ENCODE data around the gene OR51L1.
"Not testable (repeated sequence)": the region's sequence is repeated elsewhere in the genome, so short reads cannot be mapped to it uniquely, and the experiment has no call there.

The OR51L1 gene, protein sequence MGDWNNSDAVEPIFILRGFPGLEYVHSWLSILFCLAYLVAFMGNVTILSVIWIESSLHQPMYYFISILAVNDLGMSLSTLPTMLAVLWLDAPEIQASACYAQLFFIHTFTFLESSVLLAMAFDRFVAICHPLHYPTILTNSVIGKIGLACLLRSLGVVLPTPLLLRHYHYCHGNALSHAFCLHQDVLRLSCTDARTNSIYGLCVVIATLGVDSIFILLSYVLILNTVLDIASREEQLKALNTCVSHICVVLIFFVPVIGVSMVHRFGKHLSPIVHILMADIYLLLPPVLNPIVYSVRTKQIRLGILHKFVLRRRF

DNA sequence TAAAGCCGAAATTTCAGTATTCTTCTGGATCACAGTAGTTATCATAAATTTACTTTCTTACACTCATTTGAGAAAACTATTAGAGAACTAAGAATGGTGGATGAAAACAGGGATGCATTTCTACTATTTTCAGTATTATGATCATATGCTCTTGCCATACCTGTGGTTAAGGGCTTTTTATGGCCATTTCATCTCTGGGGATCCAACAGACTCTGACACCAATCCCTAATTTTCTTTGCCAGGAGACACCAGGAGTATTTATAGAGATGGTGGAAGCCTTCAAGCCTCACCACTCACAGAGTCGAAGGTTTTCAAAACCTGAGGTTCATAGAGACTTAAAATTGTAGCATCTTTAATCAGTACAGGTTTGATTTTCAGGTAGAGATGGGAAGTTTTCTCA is at the start of gene OR51L1:
TSS of gene OR51L1 (plus strand) at position 301 of the 400 bp plus-strand sequence. CDS start 4,132 bp downstream, outside the sequence.
- DNase-seq (ENCODE audit: low read depth in 1 of 2, low spot score in 1 of 2): no peak

DNA sequence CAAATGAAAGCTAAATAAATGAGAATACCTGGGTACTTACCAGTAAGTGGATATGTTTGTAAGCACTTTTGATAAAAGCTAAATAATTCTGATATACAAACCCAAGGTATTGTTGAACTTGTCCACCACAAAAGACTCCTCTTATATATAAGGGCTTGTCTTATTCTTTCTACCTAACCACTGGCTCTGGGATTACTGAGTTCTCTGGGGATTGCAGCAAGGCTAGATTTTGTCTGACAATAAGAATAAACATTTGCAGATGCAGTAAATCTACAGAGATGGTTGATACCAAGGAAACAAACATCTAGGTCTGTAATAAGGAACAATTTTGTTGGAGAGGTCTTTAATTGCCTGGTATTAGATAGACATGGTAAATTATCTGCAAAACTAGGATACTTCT is 47.1 kb upstream of the OR51L1 start, which contains the start of gene OR51A4:
TSS of gene OR51A4 (minus strand) at position 101 of the 400 bp plus-strand sequence. CDS start 505 bp downstream, outside the sequence.
- DNase-seq (ENCODE audit: low read depth in 1 of 2, low spot score in 1 of 2): no peak

DNA sequence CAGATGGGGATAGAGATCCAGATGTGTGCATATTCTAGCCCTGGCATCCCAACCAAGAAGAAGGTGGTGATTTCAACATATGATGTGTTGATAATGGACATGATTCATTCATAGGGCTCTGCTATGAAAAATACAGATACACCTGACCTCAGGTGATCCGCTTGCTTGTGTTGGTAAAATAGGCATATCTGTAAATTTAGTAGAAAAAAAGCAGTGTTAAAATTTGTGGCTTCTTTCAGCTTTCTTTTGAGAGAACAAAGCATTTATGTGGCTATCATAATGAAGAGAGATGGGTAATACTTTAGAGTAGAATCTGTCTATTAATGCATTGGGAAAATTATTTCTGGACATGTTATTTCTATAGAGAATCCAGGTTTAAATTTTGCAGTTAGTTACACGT is 39.0 kb upstream of the OR51L1 start, which contains the start of gene OR51A2:
TSS of gene OR51A2 (minus strand) at position 101 of the 400 bp plus-strand sequence. CDS start at position 101, 0 bp downstream.
- DNase-seq (ENCODE audit: low read depth in 1 of 2, low spot score in 1 of 2): not testable (repeated sequence)

DNA sequence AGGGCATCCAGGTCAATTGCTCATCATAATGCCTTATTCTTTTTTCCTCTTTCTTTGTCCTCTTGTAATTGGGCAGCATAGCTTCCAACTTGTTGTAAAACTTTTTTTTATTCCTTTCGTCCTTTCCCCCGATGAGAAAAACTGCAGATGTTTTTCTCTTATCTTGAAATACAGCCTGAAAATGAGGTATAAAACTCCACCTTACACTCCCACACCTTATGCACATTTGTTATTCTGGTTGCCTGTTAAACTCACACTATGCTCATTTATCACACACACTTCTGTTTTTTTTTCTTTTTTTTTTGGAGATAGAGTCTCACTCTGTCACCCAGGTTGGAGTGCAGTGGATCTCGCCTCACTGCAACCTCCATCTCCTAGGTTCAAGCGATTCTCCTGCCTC is 37.3 kb upstream of the OR51L1 start:
- no peak for DNase-seq (ENCODE audit: low read depth in 1 of 2, low spot score in 1 of 2)

DNA sequence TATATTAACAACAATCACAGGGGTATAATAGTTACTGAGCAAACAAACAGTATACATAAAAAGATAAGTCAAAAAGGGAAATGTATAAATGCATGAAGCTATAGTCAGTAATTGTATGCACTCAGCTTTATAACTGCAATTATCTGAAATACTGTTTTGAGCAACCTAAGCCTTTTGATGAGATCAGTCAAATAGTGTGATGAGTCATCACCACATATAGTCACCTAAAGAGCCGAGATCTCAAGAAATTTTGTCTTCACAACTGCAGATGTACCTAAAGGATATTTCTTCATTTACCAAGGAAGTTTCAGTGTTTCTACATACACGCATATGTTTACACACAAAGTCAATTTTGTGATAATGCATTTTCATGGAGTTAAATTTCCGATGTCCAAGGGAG is 33.8 kb upstream of the OR51L1 start:
- DNase-seq (ENCODE audit: low read depth in 1 of 2, low spot score in 1 of 2): no peak

DNA sequence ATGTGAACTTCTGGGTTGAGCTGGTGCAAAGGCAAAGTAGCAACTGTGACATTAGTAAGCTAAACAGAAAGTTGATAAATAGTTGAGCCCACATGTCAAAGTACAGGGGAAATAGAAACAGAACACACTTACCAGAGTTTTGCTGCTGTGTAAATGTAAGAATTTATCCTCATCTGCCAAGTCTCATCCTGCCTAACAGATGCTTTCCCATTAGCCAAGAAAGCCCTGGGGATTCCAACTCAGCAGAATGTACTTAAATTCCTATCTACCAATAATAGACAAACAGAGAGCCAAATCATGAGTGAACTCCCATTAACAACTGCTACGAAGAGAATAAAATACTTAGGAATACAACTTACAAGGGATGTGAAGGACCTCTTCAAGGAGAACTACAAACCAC is 31.8 kb upstream of the OR51L1 start:
- no peak for DNase-seq (ENCODE audit: low read depth in 1 of 2, low spot score in 1 of 2)

DNA sequence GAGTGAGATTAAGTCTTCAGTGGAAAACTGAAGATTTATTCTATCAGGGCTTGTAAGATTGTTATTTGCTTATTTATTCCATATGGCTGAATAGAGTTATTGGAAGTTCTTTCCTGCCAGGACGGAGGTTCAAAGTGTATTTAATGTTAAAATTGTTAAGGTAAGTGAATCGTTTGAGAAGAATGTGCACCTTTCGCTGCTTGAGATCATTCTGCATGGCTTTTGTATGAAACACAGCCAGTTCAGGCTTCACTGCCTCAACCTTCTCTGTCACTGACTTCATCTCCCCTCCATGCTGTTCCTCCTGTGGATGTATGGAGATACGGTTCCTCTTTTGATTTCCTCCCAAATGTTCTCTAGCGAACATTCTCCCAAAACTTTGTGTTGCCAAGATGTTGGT is 19.2 kb upstream of the OR51L1 start:
- no peak for DNase-seq (ENCODE audit: low read depth in 1 of 2, low spot score in 1 of 2)

DNA sequence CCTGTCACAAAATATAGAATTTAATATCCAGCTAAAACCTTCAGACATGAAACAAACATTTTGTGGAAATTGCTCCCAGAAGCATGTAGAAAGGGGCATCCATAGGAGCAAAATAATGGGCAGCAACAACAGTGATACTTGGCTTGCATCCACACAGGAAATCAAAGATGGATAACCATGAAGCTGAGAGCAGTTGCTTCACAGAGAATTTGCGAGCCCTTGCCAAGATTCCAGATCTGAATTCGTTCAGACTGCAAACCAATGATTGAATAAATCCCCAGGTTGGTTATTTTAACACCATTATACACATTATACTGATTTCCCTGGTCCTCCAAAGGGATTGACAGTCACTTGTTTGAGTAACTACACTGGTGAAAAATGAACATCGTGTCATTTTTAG is 15.6 kb upstream of the OR51L1 start:
- no peak for DNase-seq (ENCODE audit: low read depth in 1 of 2, low spot score in 1 of 2)

DNA sequence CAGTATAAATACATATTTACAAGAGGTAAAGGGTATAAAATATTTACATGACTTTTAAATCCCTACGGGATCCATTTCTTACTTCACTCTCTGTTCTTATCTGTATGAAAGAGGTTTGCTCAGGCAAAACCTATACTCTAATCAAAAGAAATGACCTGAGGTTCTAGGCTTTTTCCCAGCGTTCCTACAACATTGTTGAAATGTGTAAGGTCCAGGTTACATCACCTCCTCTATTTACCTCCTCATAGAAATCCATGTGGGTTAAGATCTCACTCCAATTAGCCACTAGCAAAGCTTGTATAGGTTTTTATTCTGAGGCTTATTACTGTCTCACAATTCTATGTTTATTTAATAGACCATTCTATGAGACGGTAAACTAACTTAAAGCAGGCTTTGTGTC is 12.0 kb upstream of the OR51L1 start:
- no peak for DNase-seq (ENCODE audit: low read depth in 1 of 2, low spot score in 1 of 2)

DNA sequence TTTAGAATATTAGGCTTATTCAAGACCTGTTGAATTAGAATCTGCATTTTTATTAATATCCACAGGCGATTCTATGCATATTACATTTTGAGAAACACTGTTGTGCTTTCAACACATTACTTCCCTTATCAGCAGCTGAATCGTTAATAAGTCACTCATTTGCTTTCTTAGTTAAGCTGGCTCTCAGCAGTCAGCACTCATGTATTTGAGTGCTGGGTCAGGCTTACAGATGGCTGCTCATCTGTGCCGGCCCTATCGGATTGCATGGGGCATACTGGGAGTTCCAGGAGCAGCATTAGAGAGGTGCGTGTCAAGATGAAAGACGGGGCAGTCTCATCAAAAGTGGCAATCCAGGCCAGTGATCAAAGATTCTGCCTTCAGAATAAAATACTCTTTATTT is 10.8 kb upstream of the OR51L1 start:
- DNase-seq (ENCODE audit: low read depth in 1 of 2, low spot score in 1 of 2): no peak

DNA sequence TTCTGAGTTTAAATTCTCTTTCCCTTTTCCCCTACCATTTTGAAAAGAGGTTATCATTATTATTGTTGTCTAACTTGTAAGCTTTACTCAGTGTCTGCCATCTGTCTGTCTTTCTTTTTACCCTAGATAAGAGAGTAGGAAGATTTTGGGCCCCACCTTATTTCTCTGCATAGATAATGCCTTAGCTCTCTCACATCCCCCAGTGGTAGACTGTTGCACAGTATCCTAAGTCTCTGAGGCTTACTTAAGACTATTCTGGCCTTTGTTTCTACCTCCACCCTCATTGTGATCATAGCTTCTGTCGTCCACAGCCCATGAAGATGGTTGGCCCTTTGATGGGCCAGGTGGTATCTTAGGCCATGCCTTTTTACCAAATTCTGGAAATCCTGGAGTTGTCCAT is 3.6 kb upstream of the OR51L1 start:
- DNase-seq (ENCODE audit: low read depth in 1 of 2, low spot score in 1 of 2): no peak

DNA sequence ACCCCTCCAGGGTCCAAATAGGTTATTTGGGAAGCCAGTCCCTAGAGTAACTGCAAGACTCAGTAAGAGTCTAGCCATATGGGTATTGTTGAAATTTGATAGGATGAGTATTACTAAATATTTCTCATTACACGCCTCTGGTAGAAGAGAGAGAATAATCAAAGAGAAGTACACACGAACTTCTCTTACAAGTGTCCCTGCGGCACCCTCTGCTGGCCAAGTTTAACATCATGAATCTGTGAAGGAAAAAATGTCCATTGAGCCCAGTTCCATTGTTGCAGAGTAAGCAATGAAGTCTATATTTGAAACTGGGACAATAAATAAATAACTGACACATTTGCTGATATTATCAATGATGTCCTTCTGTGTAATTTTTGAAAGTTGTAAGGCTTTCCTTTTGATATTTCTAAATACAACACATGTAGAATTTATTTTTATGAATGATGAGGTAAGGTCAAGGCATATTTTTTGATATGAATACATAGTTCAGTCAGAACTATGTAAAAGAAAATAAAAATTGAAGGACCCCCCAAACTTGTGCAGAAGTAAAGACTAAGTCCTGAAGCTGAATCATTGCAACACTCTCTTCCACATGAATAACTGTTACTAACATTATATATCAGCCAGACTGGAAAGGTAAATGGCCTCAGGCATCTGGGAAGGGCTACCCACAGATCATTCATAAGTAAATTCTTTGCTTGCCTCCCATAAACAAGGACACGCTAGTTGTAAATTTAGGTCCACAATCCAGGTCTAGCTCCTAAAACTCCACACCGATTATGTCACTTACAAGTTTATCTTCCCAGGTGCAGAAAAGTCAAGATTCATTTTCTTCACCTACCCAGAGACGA is 10.0 kb downstream of the OR51L1 start:
- DNase-seq (ENCODE audit: low read depth in 1 of 2, low spot score in 1 of 2): no peak

DNA sequence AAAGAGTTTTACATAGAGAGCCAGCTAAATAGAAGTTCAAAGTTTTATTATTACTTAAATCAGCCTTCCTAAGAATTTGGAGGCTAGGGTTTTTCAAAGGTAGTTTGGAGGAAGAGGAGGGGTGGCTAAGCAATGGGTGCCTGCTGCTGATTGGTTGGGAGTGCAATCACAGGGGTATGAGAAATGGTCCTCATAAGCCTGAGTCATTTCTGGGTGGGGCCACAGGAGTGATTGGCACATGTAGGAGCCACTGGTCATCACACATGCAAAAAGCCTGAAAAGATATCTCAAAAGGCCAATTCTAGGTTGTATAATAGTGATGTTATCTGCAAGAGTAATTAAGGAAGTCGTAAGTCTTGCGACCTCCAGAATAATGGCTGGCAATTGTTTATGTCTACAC is 12.9 kb downstream of the OR51L1 start:
- DNase-seq (ENCODE audit: low read depth in 1 of 2, low spot score in 1 of 2): no peak

DNA sequence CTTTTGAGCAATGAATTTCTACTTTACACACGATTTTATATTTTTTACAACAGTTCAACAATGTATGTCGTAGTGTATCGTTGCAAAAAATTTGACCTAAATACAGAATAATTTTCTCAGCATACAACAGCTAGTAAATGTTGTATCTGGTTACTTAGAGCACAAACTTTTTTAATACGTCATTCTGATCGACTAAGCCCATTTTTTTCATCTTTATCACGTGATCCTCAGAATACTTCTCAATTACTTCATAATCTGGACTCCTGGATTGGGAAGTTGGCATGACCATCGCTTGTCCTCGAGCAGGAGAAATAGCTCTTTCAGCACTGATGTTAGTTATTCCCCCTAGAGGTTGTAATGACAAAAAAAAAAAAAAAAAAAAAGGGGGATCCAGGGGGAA is 16.6 kb downstream of the OR51L1 start:
- DNase-seq (ENCODE audit: low read depth in 1 of 2, low spot score in 1 of 2): no peak

DNA sequence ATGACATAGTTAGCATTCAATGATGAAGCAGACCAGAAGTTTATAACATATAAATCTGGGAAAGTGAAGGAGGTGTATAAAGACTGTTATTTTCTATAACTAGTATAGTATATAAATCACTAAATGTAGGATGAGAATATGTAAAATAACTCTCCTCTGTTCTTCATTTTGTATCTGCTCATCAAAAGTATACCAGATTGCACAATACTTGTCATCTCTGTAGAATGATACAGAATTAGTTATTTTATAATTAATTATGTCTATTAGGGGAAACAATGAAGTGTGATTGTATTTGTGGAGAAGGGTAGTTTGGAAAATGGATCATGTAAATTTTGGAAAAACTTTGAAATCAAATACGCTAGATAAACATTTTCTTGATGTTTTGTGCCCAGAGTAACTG is 18.4 kb downstream of the OR51L1 start:
- no peak for DNase-seq (ENCODE audit: low read depth in 1 of 2, low spot score in 1 of 2)

DNA sequence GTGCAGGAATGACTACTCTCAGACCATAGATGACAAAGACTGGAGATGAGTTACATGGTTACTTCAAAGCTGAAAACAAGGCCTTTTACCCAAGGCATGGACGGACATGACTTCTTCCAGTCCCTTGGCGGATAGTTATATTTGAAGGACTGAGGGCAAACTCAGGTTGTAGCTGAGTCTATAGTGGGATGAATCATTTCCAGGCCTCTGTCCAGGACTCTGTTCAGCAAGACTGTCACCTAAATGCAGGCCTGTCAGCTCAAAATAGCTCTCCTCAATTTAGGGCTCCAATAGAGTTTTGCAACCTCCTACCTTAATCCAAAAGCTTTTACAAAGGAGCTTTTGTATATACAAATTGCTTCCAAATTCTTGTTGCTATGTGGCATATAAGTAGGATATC is 27.3 kb downstream of the OR51L1 start:
- no peak for DNase-seq (ENCODE audit: low read depth in 1 of 2, low spot score in 1 of 2)

DNA sequence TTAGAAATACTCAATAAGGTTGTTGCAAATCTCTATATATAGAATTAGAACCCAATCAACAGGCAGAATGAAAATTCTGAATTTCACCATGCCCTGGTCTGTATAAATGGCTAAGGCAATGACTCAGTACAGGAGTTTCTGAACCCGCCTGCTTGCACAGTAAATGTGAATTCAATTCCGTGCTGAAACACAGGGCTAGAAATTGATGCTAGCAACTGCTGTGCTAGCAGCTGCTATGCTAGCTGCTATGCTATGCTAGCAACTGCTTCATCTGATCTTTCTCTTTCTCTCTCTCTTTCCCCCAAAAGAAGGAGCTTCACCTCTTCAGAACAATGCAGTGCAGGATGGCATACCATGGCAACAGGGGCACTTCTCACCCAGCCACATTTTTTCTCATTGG is 42.0 kb downstream of the OR51L1 start:
- DNase-seq (ENCODE audit: low read depth in 1 of 2, low spot score in 1 of 2): no peak

DNA sequence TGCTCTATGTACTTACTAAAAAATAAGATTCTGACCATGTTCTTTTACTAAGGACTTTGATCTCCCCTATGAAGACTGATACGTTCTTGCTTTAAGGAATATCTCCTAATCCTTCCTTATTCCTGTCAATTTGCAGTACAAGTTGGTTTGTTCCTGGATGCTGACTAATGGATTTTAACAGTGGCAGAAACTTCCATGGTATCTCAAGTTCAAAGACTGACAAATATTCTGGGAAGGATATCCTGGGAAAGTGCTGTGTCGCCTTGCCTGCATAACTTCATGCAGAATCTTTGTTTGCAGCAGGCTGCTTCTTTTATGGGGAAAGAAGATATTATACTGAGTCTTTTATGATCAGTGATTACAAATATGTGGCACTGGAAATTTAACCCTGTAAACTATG is 43.3 kb downstream of the OR51L1 start:
- DNase-seq (ENCODE audit: low read depth in 1 of 2, low spot score in 1 of 2): no peak

DNA sequence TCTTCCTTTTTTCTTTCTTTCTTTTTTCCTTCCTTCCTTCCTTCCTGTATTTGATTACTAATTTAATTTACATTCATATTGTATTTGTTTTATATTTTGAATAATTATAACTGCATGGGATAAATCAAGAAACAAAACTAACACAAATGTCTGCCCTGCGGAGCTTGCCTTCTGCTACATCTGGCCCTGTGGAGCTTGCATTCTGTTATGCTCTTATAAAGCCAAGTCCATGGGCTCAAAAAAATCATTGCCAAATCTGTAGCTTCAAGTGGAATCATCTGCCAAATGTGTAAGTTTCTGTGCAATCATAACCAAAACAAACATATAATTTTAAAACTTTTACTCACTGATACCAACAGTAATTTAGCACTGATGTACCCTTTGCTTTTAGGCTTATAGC is 43.7 kb downstream of the OR51L1 start:
- no peak for DNase-seq (ENCODE audit: low read depth in 1 of 2, low spot score in 1 of 2)

DNA sequence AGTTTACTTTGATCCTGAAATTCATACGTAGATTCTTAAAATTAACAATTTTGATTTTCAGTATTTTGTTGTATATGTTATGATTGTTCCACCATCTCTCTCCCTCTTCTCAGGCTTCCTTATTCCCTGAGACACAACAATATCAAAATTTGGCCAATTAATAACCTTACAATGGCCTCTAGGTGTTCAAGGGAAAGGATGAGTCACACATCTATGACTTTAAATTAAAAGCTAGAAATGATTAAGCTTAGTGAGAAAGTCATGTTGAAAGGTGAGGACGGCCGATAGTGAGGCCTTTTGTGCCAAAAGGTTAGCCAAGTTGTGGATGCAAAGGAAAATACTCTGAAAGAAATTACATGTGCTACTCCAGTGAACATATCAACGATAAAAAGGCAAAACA is 46.2 kb downstream of the OR51L1 start:
- DNase-seq (ENCODE audit: low read depth in 1 of 2, low spot score in 1 of 2): no peak

DNA sequence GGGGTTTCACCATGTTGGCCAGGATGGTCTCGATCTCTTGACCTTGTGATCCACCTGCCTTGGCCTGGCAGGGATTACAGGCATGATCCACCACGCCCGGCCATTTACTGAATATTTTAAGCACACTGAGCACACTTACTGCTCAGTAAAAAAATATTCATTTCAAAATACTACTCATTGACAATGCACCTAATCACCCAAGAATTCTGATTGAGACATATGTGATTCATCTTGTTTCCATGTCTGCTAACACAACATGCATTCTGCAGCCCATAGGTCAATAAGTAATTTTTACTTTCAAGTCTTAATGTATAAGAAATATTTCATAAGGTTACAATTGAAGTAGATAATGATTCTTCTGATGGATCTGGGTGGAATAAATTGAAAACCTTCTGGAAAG is 47.4 kb downstream of the OR51L1 start:
- no peak for DNase-seq (ENCODE audit: low read depth in 1 of 2, low spot score in 1 of 2)

DNA sequence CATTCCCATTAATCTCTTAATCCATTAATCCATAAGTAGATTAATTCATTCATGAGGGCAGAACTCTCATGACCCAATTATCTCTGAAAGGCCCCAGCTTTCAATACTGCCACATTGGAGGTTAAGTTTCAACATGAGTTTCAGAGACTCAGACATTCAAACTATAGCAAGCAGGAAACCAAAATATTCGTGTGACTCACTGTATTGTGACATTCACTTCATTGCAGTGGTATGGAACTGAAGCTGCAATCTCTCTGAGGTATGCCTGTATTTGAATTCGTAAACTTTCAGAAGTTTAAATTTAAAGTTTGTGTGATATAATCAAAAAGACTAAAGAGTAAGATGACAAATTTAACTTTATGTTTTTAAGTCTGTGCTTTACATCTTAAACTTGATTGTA is 48.7 kb downstream of the OR51L1 start:
- DNase-seq (ENCODE audit: low read depth in 1 of 2, low spot score in 1 of 2): no peak

All from activated CD4-positive, alpha-beta T cell treated with anti-CD3 and anti-CD28 coated beads, Interleukin-2, amount 50 U/mL, for 24 hours (primary cell).